GM13977 (cell line): ENCODE measurements around the gene ABCA3.

Experiments
- DNase-seq: peaks from one replicate; pipeline ENCODE4 v3.0.0; 2012; ENCODE audit warnings: low spot score
- in situ Hi-C: fragments of 300-500 bp; cut with MboI; formaldehyde crosslinking; loops from one replicate; pipeline ENCODE4 v1.12.0; 2022; ENCODE audit warnings: low sequenced_read_pairs, low pct_unique_long_range_greater_than_20kb, mixed read lengths, inconsistent platforms; ENCODE audit not compliant: unreplicated experiment
- TF ChIP-seq, protein P1 (sequence below): IDR thresholded peaks from 2 replicates; pipeline ENCODE4 v1.5.1; 2012; ENCODE audit warnings: mild to moderate bottlenecking, control low read depth; ENCODE audit not compliant: insufficient read depth; ENCODE audit errors: extremely low read depth, missing control alignments

ABCA3 gene

DNA sequence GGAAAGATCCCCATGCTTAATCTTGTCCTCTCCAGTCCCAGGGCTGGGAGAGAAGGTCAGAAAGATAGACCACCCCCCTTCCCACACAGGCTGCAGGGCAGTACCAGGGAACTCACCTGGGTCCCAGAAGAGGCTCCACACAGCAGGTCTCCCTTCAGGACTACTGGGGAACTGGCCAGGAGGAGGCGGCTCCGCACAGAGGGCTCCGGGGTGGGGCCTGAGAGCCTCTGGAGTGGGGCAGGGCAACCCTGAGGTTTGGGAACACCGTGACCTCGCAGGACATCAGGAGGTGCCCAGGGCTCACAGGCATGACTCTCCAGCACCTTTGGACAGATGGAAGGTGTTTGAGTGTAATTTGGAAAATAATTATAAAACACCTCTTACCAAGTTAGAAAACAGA, 11.0 kb downstream of the ABCA3 start:
- TF ChIP-seq, protein P1, sequence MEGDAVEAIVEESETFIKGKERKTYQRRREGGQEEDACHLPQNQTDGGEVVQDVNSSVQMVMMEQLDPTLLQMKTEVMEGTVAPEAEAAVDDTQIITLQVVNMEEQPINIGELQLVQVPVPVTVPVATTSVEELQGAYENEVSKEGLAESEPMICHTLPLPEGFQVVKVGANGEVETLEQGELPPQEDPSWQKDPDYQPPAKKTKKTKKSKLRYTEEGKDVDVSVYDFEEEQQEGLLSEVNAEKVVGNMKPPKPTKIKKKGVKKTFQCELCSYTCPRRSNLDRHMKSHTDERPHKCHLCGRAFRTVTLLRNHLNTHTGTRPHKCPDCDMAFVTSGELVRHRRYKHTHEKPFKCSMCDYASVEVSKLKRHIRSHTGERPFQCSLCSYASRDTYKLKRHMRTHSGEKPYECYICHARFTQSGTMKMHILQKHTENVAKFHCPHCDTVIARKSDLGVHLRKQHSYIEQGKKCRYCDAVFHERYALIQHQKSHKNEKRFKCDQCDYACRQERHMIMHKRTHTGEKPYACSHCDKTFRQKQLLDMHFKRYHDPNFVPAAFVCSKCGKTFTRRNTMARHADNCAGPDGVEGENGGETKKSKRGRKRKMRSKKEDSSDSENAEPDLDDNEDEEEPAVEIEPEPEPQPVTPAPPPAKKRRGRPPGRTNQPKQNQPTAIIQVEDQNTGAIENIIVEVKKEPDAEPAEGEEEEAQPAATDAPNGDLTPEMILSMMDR: no peak
- no peak for DNase-seq
- in situ Hi-C loops: no loop called here

DNA sequence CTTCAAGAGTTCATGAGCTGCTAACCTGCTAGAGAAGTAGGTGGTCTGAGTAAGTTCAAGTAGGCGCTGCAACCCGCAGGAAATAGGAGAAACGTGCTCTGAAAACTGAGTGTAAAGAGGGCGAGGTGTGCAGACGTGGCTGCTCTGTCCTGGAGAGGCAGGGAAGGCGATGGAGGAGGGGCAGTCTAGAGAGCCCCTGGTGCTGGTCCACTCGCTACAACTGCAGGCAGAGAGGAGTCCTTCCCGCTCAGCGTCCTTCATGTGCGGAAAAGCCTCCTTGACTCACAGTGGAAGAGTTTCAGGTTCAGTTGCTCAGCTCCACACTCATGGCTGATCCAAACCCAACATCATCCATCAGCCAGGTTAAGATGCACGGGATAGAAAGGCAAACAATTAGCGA, 12.1 kb downstream of the ABCA3 start:
- DNase-seq: no peak
- in situ Hi-C loops: no loop called here
- TF ChIP-seq, protein P1: no peak

DNA sequence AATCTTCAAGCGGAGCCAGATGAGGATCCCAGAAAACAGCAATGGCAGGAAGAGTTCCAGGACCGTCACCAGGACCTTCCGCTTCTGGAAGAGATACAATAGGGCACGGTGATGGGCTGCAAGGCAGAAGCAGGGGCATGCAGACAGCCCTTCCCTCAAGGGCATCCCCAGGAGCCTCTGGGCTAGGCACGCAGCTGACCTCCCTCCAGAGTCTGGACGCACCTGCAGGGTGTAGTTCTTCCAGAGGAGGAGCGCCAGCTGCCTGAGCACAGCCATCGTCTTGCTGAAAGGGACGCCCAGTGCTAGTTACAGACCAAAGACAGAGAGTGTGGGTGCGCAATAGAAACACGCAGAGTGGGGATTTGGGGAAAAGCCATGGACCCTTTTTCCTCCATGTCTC, 14.3 kb downstream of the ABCA3 start:
- in situ Hi-C loops: no loop called here
- no peak for DNase-seq
- TF ChIP-seq, protein P1: no peak

DNA sequence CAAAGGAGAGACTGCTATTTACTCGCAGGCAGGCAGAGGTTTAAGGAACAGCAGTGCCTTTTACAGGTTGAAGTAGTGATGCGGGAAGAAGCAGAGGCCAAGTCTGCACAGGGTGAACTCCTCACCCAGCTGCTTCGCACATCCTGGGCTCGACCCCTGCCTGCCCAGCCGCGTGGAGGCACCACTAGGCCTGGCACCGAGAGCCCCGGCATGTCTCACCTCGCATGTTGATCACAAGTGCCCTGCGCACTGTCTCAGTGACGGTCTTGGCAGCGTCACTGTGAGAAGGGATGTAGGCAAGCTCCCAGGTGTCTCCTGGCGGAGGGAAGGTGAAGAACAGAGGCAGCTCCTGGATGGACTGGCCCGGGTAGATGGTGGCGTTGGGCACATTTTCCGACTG, 14.7 kb downstream of the ABCA3 start:
- no peak for DNase-seq
- TF ChIP-seq, protein P1: no peak
- in situ Hi-C loops: no loop called here

DNA sequence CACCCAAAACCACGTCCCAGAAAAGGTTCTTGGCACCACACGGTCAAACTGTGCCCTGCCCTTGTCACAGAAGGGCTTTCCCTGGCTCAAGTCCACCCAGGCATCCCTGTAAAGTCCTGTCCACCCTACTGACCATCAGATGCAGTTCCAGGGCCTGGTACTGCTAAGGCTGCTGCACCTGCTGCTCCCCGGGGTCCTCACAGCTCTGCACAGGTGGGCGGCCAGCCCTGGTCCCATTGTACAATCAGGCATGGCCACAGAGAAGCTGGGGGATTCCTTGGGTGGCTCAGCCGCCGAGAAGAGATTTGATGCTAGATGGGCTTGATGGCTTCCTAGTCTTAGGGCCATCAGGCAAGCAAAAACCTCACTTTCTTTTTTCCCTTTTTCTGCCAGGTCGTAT, 15.3 kb downstream of the ABCA3 start:
- in situ Hi-C loops: no loop called here
- TF ChIP-seq, protein P1: no peak
- DNase-seq: no peak

DNA sequence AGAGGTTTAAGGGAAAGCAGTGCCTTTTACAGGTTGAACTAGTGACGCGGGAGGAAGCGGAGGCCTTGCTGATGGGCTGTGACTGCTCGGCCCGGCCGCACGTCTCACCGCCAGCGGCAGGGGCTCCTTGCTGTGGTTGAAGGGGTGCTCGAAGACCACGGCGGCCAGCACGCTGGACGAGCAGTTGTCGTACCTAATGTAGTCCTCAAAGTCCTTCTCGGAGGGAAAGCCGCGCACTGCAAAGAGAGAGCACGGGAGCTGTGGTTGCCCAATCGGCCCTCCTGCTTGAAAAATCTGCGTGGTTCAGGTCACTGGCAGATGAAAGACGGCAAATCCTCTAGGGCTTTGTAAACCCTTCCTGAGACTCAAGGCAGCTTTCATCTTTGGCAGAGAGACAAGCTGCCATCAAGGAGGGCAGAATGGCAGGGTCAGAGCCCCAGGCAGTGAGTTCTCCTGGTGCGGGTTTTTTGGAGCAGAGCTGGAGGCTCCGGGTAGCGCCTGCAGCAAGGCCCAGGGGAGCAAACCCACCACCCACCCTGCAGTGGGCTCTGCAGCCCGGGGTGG, 16.1 kb downstream of the ABCA3 start:
- in situ Hi-C loops: no loop called here
- no peak for DNase-seq
- TF ChIP-seq, protein P1: no peak

DNA sequence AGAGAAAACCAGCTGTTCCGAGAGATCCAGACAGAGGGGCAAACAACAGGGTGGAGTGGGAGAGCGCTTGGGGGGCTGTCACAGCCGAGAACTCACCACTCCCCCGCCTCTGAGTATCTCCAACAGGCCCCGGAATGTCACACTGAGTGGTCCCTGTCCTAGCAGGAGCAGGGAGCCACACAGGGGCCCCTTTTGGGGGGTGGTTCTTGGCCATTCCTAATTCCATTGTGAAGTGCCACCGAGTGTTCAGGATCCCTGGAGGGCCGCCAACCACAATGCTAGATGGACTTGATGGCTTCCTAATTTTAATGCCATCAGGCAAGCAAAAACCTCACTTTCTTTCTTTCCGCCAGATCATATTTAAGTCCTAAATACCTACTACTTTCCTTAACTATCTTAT, 16.8 kb downstream of the ABCA3 start:
- DNase-seq: no peak
- TF ChIP-seq, protein P1: no peak
- in situ Hi-C loops: no loop called here
